HG02588 (cell line): ENCODE measurements around the gene HEATR5B.
"Not testable (repeated sequence)": the region's sequence is repeated elsewhere in the genome, so short reads cannot be mapped to it uniquely, and the experiment has no call there.

Source experiments
- ATAC-seq: cut with Tn5 transposase; IDR thresholded peaks from one replicate; pipeline ENCODE4 v1.9.1; 2021; ENCODE audit warnings: mild to moderate bottlenecking, moderate library complexity; ENCODE audit not compliant: unreplicated experiment

The HEATR5B gene

GRCh38 chr2:36951027-36951518 is 133.1 kb downstream of the HEATR5B start:
- ATAC-seq, result no peak

DNA sequence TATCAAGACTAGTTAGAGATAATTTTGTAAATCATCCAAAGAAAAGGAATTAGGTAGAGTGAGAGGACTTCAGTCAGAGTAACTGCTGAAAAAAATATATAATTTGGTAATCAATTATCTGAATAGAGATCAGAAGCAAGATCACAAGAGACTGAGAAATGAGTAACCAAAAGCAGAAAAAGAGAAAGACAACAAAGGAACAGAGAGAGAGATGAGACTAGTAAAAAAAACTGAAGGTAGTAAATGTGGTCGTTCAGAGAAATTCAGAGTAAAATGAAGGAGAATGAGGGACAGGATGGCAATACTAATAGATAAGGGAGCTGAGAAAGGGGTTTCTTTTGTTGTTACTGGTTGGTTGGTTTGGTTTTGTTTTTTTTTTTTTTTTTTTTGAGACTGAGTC is 134.3 kb downstream of the HEATR5B start:
- no peak for ATAC-seq

DNA sequence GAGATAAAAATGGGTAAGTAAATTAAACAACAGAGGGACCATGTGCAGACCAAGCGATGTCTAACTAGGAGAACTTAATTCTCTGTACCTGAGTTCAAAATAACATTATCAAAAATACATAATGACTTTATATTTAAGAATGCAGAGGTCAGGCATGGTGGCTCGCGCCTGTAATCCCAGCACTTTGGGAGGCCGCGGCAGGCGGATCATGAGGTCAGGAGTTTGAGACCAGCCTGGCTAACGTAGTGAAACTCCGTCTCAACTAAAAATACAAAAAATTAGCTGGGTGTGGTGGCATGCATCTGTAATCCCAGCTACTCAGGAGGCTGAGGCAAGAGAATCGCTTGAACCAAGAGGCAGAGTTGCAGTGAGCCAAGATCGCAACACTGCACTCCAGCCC is 138.9 kb downstream of the HEATR5B start:
- not testable (repeated sequence) for ATAC-seq

DNA sequence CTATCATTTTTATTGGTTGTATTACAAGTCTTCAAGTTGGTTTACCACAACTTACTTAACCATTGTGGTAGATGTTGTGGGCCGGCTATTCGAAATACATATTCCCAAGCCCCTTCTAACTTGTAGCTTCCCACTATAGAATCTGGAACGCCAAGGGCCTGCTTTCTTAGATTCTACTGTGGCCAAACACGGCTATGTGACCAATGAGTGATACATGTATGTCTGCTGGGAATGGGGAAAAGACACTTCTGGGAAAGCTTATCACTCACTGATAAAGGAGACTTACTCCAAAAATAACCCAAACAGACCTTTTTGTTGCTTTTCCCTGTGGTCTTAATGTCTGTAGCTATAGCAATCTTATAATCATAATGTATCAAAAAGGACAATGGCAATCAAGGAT is 142.3 kb downstream of the HEATR5B start:
- ATAC-seq, result no peak

- ATAC-seq, result not testable (repeated sequence)
Measured at GRCh38 chr2:36936526-36936925, 147.6 kb downstream of the HEATR5B start.

GRCh38 chr2:36931688-36932087 is 152.5 kb downstream of the HEATR5B start:
- ATAC-seq, result not testable (repeated sequence)
